NCI-H82 (cell line): ENCODE results near the gene ATP11B.
A peak's percentile ranks its signal among the peaks of the same experiment; 100 is the strongest.

Source experiments
- DNase-seq: peaks from one replicate; lab custom pipeline; 2025; lab: John Stamatoyannopoulos, UW

The ATP11B gene

GRCh38 chr3:182949688-182950087 lies 156.4 kb downstream of the ATP11B start:
- DNase-seq, result no peak

- DNase-seq, result no peak
Measured at GRCh38 chr3:182954553-182955235, 161.4 kb downstream of the ATP11B start.

GRCh38 chr3:182957226-182957625 lies 163.9 kb downstream of the ATP11B start:
- DNase-seq, result no peak

GRCh38 chr3:182957676-182958266 lies 164.5 kb downstream of the ATP11B start:
- DNase-seq, result no peak

- no peak for DNase-seq
Measured at GRCh38 chr3:182959474-182960350, 166.4 kb downstream of the ATP11B start.

- DNase-seq, result no peak
Measured at GRCh38 chr3:182962166-182962565, 168.9 kb downstream of the ATP11B start.

GRCh38 chr3:182964179-182964578 lies 170.9 kb downstream of the ATP11B start:
- no peak for DNase-seq

- peak; percentile 36 for DNase-seq
Measured at GRCh38 chr3:182965861-182966366, 172.6 kb downstream of the ATP11B start.

- no peak for DNase-seq
Measured at GRCh38 chr3:182967218-182968204, 174.2 kb downstream of the ATP11B start.

- no peak for DNase-seq
Measured at GRCh38 chr3:182969277-182969676, 176.0 kb downstream of the ATP11B start.

GRCh38 chr3:182969853-182970252 lies 176.5 kb downstream of the ATP11B start:
- DNase-seq, result no peak

GRCh38 chr3:182970811-182971418 lies 177.6 kb downstream of the ATP11B start:
- no peak for DNase-seq
